Fibroblast of the aortic adventitia (primary cell): ENCODE measurements around the gene PHC2. TPM values are rescaled to one million over a fixed set of nuclear protein-coding genes. Genes with fewer than 3 reads are reported as not detected.

Source experiments
- DNase-seq: peaks from one replicate; pipeline ENCODE4 v3.0.0-alpha.2; 2010; ENCODE audit warnings: low read depth
- H3K4me3 ChIP-seq: 2 replicates; pipeline ENCODE4 v1.5.1; 2011; ENCODE audit warnings: low read depth, mild to moderate bottlenecking, control low read depth, low read length, moderate library complexity
- CTCF ChIP-seq: IDR thresholded peaks from 2 replicates; pipeline ENCODE4 v1.5.1; 2011; ENCODE audit warnings: mild to moderate bottlenecking, low read length, control low read depth, inconsistent platforms; ENCODE audit not compliant: insufficient read depth
- total RNA-seq: library from RNA; depleted of rRNA; stranded (reverse); fragments of >200 nt; gene quantifications from 2 replicates; pipeline ENCODE4 v1.2.3, GENCODE V29; 2012; ENCODE audit warnings: low replicate concordance

Gene PHC2
- total RNA-seq, 1 donor, result 50.5 TPM

- no peak for TF ChIP-seq CTCF
- DNase-seq, result peak; percentile 93
- no peak overlapping the region for H3K4me3 ChIP-seq
These were observed 20.7 kb downstream of the PHC2 start for GRCh38 chr1:33410091-33410701.

GRCh38 chr1:33408093-33408436, 22.8 kb downstream of the PHC2 start:
- DNase-seq, result no peak
- TF ChIP-seq CTCF, result no peak

GRCh38 chr1:33407352-33408092, 23.4 kb downstream of the PHC2 start:
- no peak for DNase-seq
- TF ChIP-seq CTCF, result no peak
- no peak overlapping the region for H3K4me3 ChIP-seq

More at GRCh38 chr1:33408093-33408436, 22.8 kb downstream of the PHC2 start:
- no peak overlapping the region for H3K4me3 ChIP-seq

GRCh38 chr1:33402206-33402605, 28.7 kb downstream of the PHC2 start:
- TF ChIP-seq CTCF, result no peak
- H3K4me3 ChIP-seq, result no peak overlapping the region

GRCh38 chr1:33401471-33401870, 29.4 kb downstream of the PHC2 start:
- no peak for TF ChIP-seq CTCF
- H3K4me3 ChIP-seq, result no peak overlapping the region
- DNase-seq, result no peak

More at GRCh38 chr1:33402206-33402605, 28.7 kb downstream of the PHC2 start:
- DNase-seq, result no peak

GRCh38 chr1:33400153-33400911, 30.6 kb downstream of the PHC2 start:
- no peak overlapping the region for H3K4me3 ChIP-seq
- no peak for DNase-seq
- TF ChIP-seq CTCF, result no peak
